C4-2B (cell line): ENCODE measurements around the gene PPP4R3B.

Source experiments
- CTCF ChIP-seq: fragments of 450-650 bp; conservative IDR thresholded peaks from 2 replicates; pipeline ENCODE4 v1.5.1; 2017; ENCODE audit warnings: mild to moderate bottlenecking
- ZFX ChIP-seq: fragments of 450-650 bp; IDR thresholded peaks from 2 replicates; pipeline ENCODE4 v1.6.1; 2017

- TF ChIP-seq CTCF (no peak), ZFX (no peak)
These were observed 66.9 kb downstream of the PPP4R3B start for GRCh38 chr2:55550368-55551102.
